ENCODE measurements around the gene MOG.

DNA sequence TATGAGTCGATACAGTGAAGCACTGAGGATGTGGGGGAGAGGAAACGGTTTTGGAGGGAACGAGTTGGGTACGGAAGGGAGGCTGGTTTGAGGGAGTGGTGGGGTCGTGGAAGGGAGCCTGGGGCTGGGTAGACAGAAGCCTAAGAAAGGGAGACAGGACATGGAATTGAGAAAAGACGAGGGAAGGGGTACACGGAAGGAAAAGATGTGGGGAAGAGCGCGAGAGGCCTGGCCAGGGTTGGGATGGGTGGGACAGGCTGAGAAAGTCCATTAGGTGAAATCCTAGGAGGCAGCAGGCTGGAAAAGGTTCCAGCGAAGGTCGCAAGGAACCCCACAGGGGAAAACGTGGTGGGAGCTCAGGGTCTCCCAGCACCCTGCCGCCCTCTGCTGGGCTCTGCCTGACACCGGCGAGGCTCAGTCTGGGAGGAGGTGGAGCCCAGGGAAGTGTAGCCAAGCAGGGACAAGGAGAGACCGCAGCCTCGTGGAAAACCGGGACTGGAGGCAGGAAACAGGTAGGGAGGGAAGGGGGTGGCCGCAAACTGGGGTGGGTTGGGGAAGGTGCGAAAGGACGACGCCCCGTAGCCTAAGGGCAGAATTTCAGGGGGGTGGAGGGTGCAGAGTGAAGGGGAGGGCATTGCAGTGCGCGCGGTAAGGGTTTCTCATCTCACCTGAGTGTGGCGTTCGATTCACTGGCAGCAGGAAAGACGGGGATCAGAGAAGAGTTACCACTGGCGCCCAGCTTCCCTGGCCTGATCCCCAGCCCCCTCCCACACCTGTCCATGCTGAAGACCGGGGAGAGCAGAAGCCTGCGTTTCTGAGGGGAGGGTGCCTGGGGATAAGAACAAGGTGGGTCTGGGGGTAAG, 28.2 kb upstream of the MOG start:
- TF ChIP-seq YY1 (IDR thresholded peaks at IDR 0.05; ENCODE audit: insufficient read depth, insufficient read length) (no peak), ZNF274 (IDR thresholded peaks at IDR 0.05; ENCODE audit: low read depth, low read length) (no peak)
